Lower leg skin (tissue), 3 donors: ENCODE measurements around the gene ZNF428.

Source experiments
- CTCF ChIP-seq, 3 donors: fragments of 450-650 bp; IDR thresholded peaks; one replicate each; pipeline ENCODE4 v1.5.1; 2016; ENCODE audit warnings: antibody characterized with exemption in 3 of 3, mild to moderate bottlenecking in 3 of 3, moderate library complexity in 2 of 3
- POLR2A ChIP-seq, 2 donors: fragments of 450-650 bp; IDR thresholded peaks; one replicate each; pipeline ENCODE4 v1.6.1; 2016 to 2017; ENCODE audit warnings: antibody characterized with exemption in 2 of 2, mild to moderate bottlenecking in 1 of 2, moderate library complexity in 1 of 2

DNA sequence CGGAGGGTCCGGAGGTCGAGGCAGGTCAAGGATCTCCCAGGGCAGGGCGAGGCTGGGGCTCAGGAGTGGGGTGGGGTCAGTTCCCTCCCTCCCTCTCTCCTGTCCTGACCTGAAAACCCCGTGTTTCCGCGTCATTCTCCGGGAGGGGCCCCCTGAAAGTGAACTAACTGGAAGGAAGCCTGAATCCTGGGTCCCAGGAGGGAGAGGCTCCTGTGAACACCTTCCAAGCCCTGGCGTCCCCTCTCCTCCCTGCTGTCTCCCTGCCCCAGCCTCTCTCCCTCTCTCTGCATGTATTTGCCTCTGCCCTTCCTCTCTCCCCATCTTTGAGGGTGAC is 21.0 kb upstream of the ZNF428 start:
- TF ChIP-seq CTCF (IDR thresholded peaks at IDR 0.05) (no peak), POLR2A (IDR thresholded peaks at IDR 0.05) (no peak)
